HepG2 (cell line): Measurements from ENCODE around the gene TBX3. TPM values are rescaled to one million over a fixed set of nuclear protein-coding genes. Genes with fewer than 3 reads are reported as not detected.

ENCODE experiments used
- ELF4 ChIP-seq: sonication (generic); formaldehyde crosslinking; IDR thresholded peaks from 2 replicates; pipeline ENCODE4 v1.5.0; 2020; ENCODE audit warnings: missing genetic modification reagents, mild to moderate bottlenecking, moderate library complexity, borderline replicate concordance
- GFI1 ChIP-seq: sonication (generic); formaldehyde crosslinking; IDR thresholded peaks from 2 replicates; pipeline ENCODE4 v1.5.0; 2020; ENCODE audit warnings: missing genetic modification reagents, mild to moderate bottlenecking, borderline replicate concordance
- HNF4A ChIP-seq: sonication (generic); formaldehyde crosslinking; IDR thresholded peaks from 2 replicates; pipeline ENCODE4 v1.4.0; 2020; ENCODE audit warnings: missing genetic modification reagents
- HOXA3 ChIP-seq: sonication (generic); formaldehyde crosslinking; IDR thresholded peaks from 2 replicates; pipeline ENCODE4 v1.5.0; 2020; ENCODE audit warnings: missing genetic modification reagents
- KAT7 ChIP-seq: IDR thresholded peaks from 2 replicates; pipeline ENCODE4 v1.6.1; 2018; ENCODE audit warnings: borderline replicate concordance, missing compliant biosample characterization
- KDM4B ChIP-seq: sonication (generic); formaldehyde crosslinking; IDR thresholded peaks from 2 replicates; pipeline ENCODE4 v1.4.0; 2020; ENCODE audit warnings: missing genetic modification reagents
- MEF2D ChIP-seq: sonication (generic); formaldehyde crosslinking; IDR thresholded peaks from 2 replicates; pipeline ENCODE4 v1.5.1; 2020; ENCODE audit warnings: mild to moderate bottlenecking, missing genetic modification reagents
- POLR2G ChIP-seq: fragments of 200-400 bp; formaldehyde crosslinking; IDR thresholded peaks from 2 replicates; pipeline ENCODE4 v1.6.1; 2018; ENCODE audit warnings: mild to moderate bottlenecking, low read depth, low read length, moderate library complexity
- RCOR2 ChIP-seq: IDR thresholded peaks from 2 replicates; pipeline ENCODE4 v1.6.1; 2016; ENCODE audit warnings: missing biosample characterization, missing genetic modification reagents
- SNRNP70 ChIP-seq: fragments of 200-400 bp; formaldehyde crosslinking; IDR thresholded peaks from 2 replicates; pipeline ENCODE4 v1.6.1; 2017; ENCODE audit warnings: mild to moderate bottlenecking, low read depth, low read length, moderate library complexity
- SOX6 ChIP-seq, 2 experiments: fragments of 450-650 bp in 1 of 2; sonication (generic) in 1 of 2; formaldehyde crosslinking in 1 of 2; IDR thresholded peaks; 2 replicates each; pipeline versions ENCODE4 v1.4.0 to v1.6.1; 2017 to 2020; ENCODE audit warnings: antibody characterized with exemption in 1 of 2, mild to moderate bottlenecking in 1 of 2, missing genetic modification reagents in 1 of 2
- SP5 ChIP-seq: IDR thresholded peaks from 2 replicates; pipeline ENCODE4 v1.6.1; 2016; ENCODE audit warnings: low read depth, borderline replicate concordance
- TBX2 ChIP-seq: sonication (generic); formaldehyde crosslinking; IDR thresholded peaks from 2 replicates; pipeline ENCODE4 v1.5.0; 2020; ENCODE audit warnings: missing genetic modification reagents, mild to moderate bottlenecking, borderline replicate concordance
- ZNF547 ChIP-seq: sonication (generic); formaldehyde crosslinking; IDR thresholded peaks from 2 replicates; pipeline ENCODE4 v1.5.1; 2020; ENCODE audit warnings: mild to moderate bottlenecking, missing genetic modification reagents
- ZNF605 ChIP-seq: sonication (generic); formaldehyde crosslinking; IDR thresholded peaks from 2 replicates; pipeline ENCODE4 v1.8.0; 2022; ENCODE audit warnings: mild to moderate bottlenecking, missing genetic modification reagents
- polyA plus RNA-seq, 8 experiments: library from polyadenylated mRNA; depleted of rRNA in 3 of 8; stranded (reverse) in 7 of 8; unstranded in 1 of 8; fragments of >200 nt; fragmentation: Illumina TruSeq in 4 of 8; extraction: Trizol in 4 of 8; gene quantifications; 2 replicates each; pipeline versions ENCODE4 v1.2.1 to v1.2.3, GENCODE V29; 2011 to 2016; ENCODE audit warnings: low read depth in 4 of 8, missing spikeins in 1 of 8, mixed read lengths in 1 of 8; ENCODE audit not compliant: insufficient read depth in 1 of 8
- total RNA-seq, 5 experiments: library from RNA; depleted of rRNA; stranded (reverse); fragments of >200 nt; fragmentation: Illumina TruSeq; extraction: Trizol; gene quantifications; 2 replicates each; pipeline ENCODE4 v1.2.3, GENCODE V29; 2016; ENCODE audit warnings: low read depth in 1 of 5
- TF ChIP-seq, protein P1 (sequence below): sonication (generic); formaldehyde crosslinking; IDR thresholded peaks from 2 replicates; pipeline ENCODE4 v1.8.0; 2022; ENCODE audit warnings: mild to moderate bottlenecking, missing genetic modification reagents; ENCODE audit not compliant: insufficient replicate concordance
- TF ChIP-seq, protein P2 (sequence below): sonication (generic); formaldehyde crosslinking; IDR thresholded peaks from 2 replicates; pipeline ENCODE4 v1.8.0; 2022; ENCODE audit warnings: low read depth, missing genetic modification reagents
- TF ChIP-seq, protein P3 (sequence below): sonication (generic); formaldehyde crosslinking; IDR thresholded peaks from 2 replicates; pipeline ENCODE4 v1.8.1; 2023; ENCODE audit warnings: mild to moderate bottlenecking, missing genetic modification reagents, borderline replicate concordance
- TF ChIP-seq, protein P4 (sequence below): sonication (generic); formaldehyde crosslinking; IDR thresholded peaks from 2 replicates; pipeline ENCODE4 v1.5.0; 2020; ENCODE audit warnings: missing genetic modification reagents
- TF ChIP-seq, protein P5 (sequence below): sonication (generic); formaldehyde crosslinking; IDR thresholded peaks from 2 replicates; pipeline ENCODE4 v1.5.1; 2020; ENCODE audit warnings: mild to moderate bottlenecking, missing genetic modification reagents, moderate library complexity

Gene TBX3
- total and polyA plus RNA-seq, 2 of the 13 experiments (the other 11 are each of a cell fraction or from before 2014, with no cell fraction given): 27.1 to 42.4 TPM

DNA sequence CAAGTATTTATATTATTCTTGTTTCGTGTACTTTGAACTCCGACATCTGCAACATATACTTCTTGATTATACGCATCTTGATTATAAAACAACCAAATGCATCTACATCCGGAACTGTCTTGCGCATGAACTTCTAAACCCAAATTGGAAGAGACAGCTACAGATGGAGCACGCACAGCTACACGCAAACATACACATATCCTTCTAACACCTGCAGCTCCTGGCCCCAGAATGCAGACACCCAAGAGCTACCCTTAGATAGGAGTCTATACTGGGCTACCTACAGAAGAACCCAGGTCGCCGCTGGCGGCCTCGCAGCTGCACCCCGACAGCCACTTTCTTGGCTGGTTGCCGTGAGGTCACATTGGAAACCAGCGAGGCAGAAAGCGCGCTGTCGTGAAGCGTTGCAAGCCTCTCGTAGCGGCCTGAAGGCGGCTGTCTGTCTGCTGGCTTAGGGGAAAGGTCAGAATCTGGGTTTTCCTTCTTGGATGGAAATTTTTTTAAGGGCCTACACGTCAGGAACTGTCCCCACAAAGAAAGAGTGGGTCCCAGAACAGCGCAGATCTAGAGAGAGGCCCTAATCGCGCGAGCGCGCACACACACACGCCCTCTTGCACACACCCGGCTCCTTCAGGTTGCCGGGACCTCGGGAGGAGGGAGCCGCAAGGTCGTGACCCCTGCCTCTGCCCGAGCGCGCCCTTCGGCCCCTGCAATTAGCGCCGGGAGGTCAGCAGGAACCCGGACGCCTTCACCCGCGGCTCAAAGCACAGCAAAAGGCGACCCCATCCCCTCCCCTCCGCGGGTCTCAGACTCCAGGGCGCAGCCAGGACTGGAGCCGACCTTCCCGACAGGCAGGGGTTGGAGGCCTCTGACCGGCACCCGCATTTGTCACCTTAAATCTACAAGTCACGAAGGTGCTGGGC, 17.0 kb downstream of the TBX3 start (continued):
- TF ChIP-seq SNRNP70 (no peak), POLR2G (peak; percentile 61; the same call in 1 of the 2 replicates), KDM4B (CRISPR knock-in tag) (no peak), SP5 (CRISPR knock-in tag) (no peak), GFI1 (peak; percentile 10; the same call in 1 of the 2 replicates), HOXA3 (CRISPR knock-in tag) (peak; percentile 65), SOX6 (IDR thresholded peaks at IDR 0.05) (no peak), SOX6 (CRISPR knock-in tag; IDR thresholded peaks at IDR 0.05) (peak; percentile 26; the same call in 1 of the 2 replicates), HNF4A (CRISPR knock-in tag) (peak; percentile 81), ELF4 (no peak), RCOR2 (CRISPR knock-in tag) (no peak), ZNF605 (CRISPR knock-in tag) (no peak), ZNF547 (no peak), KAT7 (CRISPR knock-in tag) (no peak), TBX2 (CRISPR knock-in tag) (peak; percentile 88), MEF2D (no peak)
- TF ChIP-seq, protein P1, sequence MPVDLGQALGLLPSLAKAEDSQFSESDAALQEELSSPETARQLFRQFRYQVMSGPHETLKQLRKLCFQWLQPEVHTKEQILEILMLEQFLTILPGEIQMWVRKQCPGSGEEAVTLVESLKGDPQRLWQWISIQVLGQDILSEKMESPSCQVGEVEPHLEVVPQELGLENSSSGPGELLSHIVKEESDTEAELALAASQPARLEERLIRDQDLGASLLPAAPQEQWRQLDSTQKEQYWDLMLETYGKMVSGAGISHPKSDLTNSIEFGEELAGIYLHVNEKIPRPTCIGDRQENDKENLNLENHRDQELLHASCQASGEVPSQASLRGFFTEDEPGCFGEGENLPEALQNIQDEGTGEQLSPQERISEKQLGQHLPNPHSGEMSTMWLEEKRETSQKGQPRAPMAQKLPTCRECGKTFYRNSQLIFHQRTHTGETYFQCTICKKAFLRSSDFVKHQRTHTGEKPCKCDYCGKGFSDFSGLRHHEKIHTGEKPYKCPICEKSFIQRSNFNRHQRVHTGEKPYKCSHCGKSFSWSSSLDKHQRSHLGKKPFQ: no peak
- TF ChIP-seq, protein P2, sequence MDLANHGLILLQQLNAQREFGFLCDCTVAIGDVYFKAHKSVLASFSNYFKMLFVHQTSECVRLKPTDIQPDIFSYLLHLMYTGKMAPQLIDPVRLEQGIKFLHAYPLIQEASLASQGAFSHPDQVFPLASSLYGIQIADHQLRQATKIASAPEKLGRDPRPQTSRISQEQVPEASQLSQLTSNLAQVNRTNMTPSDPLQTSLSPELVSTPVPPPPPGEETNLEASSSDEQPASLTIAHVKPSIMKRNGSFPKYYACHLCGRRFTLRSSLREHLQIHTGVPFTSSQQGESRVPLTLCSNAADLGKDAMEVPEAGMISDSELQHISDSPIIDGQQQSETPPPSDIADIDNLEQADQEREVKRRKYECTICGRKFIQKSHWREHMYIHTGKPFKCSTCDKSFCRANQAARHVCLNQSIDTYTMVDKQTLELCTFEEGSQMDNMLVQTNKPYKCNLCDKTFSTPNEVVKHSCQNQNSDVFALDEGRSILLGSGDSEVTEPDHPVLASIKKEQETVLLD: no peak
- TF ChIP-seq, protein P3, sequence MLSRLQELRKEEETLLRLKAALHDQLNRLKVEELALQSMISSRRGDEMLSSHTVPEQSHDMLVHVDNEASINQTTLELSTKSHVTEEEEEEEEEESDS (CRISPR knock-in tag): no peak
- TF ChIP-seq, protein P4, sequence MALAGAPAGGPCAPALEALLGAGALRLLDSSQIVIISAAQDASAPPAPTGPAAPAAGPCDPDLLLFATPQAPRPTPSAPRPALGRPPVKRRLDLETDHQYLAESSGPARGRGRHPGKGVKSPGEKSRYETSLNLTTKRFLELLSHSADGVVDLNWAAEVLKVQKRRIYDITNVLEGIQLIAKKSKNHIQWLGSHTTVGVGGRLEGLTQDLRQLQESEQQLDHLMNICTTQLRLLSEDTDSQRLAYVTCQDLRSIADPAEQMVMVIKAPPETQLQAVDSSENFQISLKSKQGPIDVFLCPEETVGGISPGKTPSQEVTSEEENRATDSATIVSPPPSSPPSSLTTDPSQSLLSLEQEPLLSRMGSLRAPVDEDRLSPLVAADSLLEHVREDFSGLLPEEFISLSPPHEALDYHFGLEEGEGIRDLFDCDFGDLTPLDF: 0 out of 2 replicates have a peak, but pooled peaks have one; percentile 9
- TF ChIP-seq, protein P5, sequence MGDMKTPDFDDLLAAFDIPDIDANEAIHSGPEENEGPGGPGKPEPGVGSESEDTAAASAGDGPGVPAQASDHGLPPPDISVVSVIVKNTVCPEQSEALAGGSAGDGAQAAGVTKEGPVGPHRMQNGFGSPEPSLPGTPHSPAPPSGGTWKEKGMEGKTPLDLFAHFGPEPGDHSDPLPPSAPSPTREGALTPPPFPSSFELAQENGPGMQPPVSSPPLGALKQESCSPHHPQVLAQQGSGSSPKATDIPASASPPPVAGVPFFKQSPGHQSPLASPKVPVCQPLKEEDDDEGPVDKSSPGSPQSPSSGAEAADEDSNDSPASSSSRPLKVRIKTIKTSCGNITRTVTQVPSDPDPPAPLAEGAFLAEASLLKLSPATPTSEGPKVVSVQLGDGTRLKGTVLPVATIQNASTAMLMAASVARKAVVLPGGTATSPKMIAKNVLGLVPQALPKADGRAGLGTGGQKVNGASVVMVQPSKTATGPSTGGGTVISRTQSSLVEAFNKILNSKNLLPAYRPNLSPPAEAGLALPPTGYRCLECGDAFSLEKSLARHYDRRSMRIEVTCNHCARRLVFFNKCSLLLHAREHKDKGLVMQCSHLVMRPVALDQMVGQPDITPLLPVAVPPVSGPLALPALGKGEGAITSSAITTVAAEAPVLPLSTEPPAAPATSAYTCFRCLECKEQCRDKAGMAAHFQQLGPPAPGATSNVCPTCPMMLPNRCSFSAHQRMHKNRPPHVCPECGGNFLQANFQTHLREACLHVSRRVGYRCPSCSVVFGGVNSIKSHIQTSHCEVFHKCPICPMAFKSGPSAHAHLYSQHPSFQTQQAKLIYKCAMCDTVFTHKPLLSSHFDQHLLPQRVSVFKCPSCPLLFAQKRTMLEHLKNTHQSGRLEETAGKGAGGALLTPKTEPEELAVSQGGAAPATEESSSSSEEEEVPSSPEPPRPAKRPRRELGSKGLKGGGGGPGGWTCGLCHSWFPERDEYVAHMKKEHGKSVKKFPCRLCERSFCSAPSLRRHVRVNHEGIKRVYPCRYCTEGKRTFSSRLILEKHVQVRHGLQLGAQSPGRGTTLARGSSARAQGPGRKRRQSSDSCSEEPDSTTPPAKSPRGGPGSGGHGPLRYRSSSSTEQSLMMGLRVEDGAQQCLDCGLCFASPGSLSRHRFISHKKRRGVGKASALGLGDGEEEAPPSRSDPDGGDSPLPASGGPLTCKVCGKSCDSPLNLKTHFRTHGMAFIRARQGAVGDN (CRISPR knock-in tag): peak; percentile 82
